Right lobe of liver (tissue), 6 donors: ENCODE results near the gene TSR3. TPM values are rescaled to one million over a fixed set of nuclear protein-coding genes. Genes with fewer than 3 reads are reported as not detected.

ENCODE experiments used
- ATAC-seq, 4 donors: fragments of 200-7000 bp; cut with Tn5 transposase; one replicate each; pipeline ENCODE4 v1.9.1; 2020; ENCODE audit warnings: mild to moderate bottlenecking in 4 of 4, moderate library complexity in 4 of 4
- DNase-seq, 3 donors: peaks; one replicate each; pipeline ENCODE4 v3.0.0-alpha.2; 2020
- H3K27ac ChIP-seq, 3 donors: fragments of 200-600 bp; one replicate each; pipeline ENCODE4 v1.8.0; 2022
- H3K27me3 ChIP-seq, 2 donors: fragments of 200-600 bp; one replicate each; pipeline ENCODE4 v1.8.0; 2022
- H3K36me3 ChIP-seq, 4 donors: fragments of 200-600 bp; sonication (generic) in 1 of 4; one replicate each; pipeline versions ENCODE4 v1.5.1 to v1.8.0; 2017 to 2022; ENCODE audit warnings: control low read depth in 1 of 4
- H3K4me1 ChIP-seq, 4 donors: fragments of 200-600 bp; sonication (generic) in 1 of 4; one replicate each; pipeline versions ENCODE4 v1.5.1 to v1.8.0; 2017 to 2022; ENCODE audit warnings: control low read depth in 1 of 4
- H3K4me3 ChIP-seq, 3 donors: fragments of 200-600 bp; one replicate each; pipeline ENCODE4 v1.8.0; 2022
- H3K9me3 ChIP-seq, 4 donors: fragments of 200-600 bp; sonication (generic) in 1 of 4; one replicate each; pipeline versions ENCODE4 v1.5.1 to v1.8.0; 2017 to 2022; ENCODE audit warnings: control low read depth in 1 of 4
- CTCF ChIP-seq, 4 donors: fragments of 200-600 bp in 3 of 4; fragments of 450-650 bp in 1 of 4; IDR thresholded peaks; one replicate each; pipeline versions ENCODE4 v1.5.1 to v1.8.0; 2016 to 2022; ENCODE audit warnings: antibody characterized with exemption in 4 of 4, mild to moderate bottlenecking in 2 of 4
- POLR2A ChIP-seq: fragments of 450-650 bp; IDR thresholded peaks from one replicate; pipeline ENCODE4 v1.6.1; 2017; ENCODE audit warnings: antibody characterized with exemption, mild to moderate bottlenecking
- WGBS: methylation state at CpG from one replicate; pipeline ENCODE4 v1.1.6; 2018; ENCODE audit warnings: low coverage, low lambda C conversion rate; ENCODE audit not compliant: insufficient coverage; ENCODE audit errors: missing lambda C conversion rate; 5-methylcytosine and 5-hydroxymethylcytosine counted together
- intact Hi-C, 2 donors: fragments of 100-400 bp; cut with DNase I; formaldehyde crosslinking; loops; one replicate each; pipeline versions ENCODE4 v1.11.2 to v1.14.1; 2022
- total RNA-seq, 6 experiments: library from RNA; depleted of rRNA in 2 of 6; stranded (reverse); fragments of >200 nt in 2 of 6; fragmentation: NEBNext Ultra II Directional in 3 of 6; extraction: Animal tissue kit (Norgen Biotek cat#: 25700) in 3 of 6; gene quantifications; one replicate each; pipeline versions ENCODE4 v1.1.0 to v1.2.4, GENCODE V29; 2016 to 2023
- donor health status: DM: no; HTN: yes; CAD: no.
- donor health status: DM: no; HTN: no; CAD: no.
- donor health status: DM: no; HTN: no; CAD: no.
- donor health status: DM: no; HTN: yes; CAD: no.
- donor health status: DM: no; HTN: yes; CAD: no.

TSR3 gene
- total RNA-seq, 6 experiments from 2014 or later, result 20.7 to 66.5 (median 24.5) TPM

- 60% methylated on average over 1 of the region's 15 CpGs for WGBS
- Histone ChIP-seq H3K27me3 (no peaks in the 10 kb centered on the region), H3K27ac (no peak overlapping the region), H3K4me3 (no peak overlapping the region), H3K36me3 (peaks cover 0 to 45% (median 19%) of the 10 kb centered on the region in 4 donors), H3K9me3 (no peaks in the 10 kb centered on the region), H3K4me1 (peaks cover 0 to 24% (median 11%) of the 10 kb centered on the region in 4 donors)
- TF ChIP-seq POLR2A (no peak), CTCF (IDR thresholded peaks at IDR 0.05) (no peak)
- intact Hi-C loops, result no loop called here
- no peak for ATAC-seq
- no peak for DNase-seq
Observed at GRCh38 chr16:1312903-1313302, 38.8 kb downstream of the TSR3 start.

GRCh38 chr16:1312467-1312816 is 39.2 kb downstream of the TSR3 start:
- Histone ChIP-seq H3K4me1 (peaks cover 0 to 24% (median 11%) of the 10 kb centered on the region in 4 donors), H3K27ac (no peak overlapping the region), H3K4me3 (no peak overlapping the region), H3K27me3 (no peaks in the 10 kb centered on the region), H3K9me3 (no peaks in the 10 kb centered on the region), H3K36me3 (peaks cover 0 to 41% (median 16%) of the 10 kb centered on the region in 4 donors)
- WGBS, result 87% methylated on average over 3 of the region's 16 CpGs
- DNase-seq (peak in 1 of 3 donors; percentile 45), ATAC-seq (no peak)
- intact Hi-C loops, result no loop called here
- TF ChIP-seq POLR2A, result no peak
- no peak for TF ChIP-seq CTCF (IDR thresholded peaks at IDR 0.05)

- Histone ChIP-seq H3K36me3 (peaks cover 0 to 35% (median 14%) of the 10 kb centered on the region in 4 donors), H3K4me3 (peak overlapping the region in 2 of 3 donors; percentile 67 to 85), H3K27ac (peak overlapping the region in 1 of 3 donors; percentile 3), H3K9me3 (no peaks in the 10 kb centered on the region), H3K27me3 (no peaks in the 10 kb centered on the region), H3K4me1 (peaks cover 0 to 24% (median 11%) of the 10 kb centered on the region in 4 donors)
- TF ChIP-seq CTCF (IDR thresholded peaks at IDR 0.05), result no peak
- TF ChIP-seq POLR2A, result no peak
- WGBS, result 7% methylated on average over 5 of the region's 35 CpGs
- intact Hi-C loops, result no loop called here
- ATAC-seq (no peak), DNase-seq (peak in 1 of 3 donors; percentile 50)
Observed at GRCh38 chr16:1311738-1312466, 39.8 kb downstream of the TSR3 start.

- WGBS, result 0% methylated on average over 6 of the region's 13 CpGs
- no peak for TF ChIP-seq CTCF (IDR thresholded peaks at IDR 0.05)
- TF ChIP-seq POLR2A, result no peak
- peak overlapping the region in 1 of 3 donors; percentile 3 for H3K27ac ChIP-seq
- ATAC-seq, result no peak
- peaks cover 0 to 24% (median 11%) of the 10 kb centered on the region in 4 donors for H3K4me1 ChIP-seq
- H3K9me3 ChIP-seq, result no peaks in the 10 kb centered on the region
- H3K4me3 ChIP-seq, result peak overlapping the region; percentile 67 to 85 (median 68)
- H3K36me3 ChIP-seq, result peaks cover 0 to 29% (median 10%) of the 10 kb centered on the region in 4 donors
- intact Hi-C loops, result no loop called here
- H3K27me3 ChIP-seq, result no peaks in the 10 kb centered on the region
- DNase-seq, result peak in 1 of 3 donors; percentile 48
Observed at GRCh38 chr16:1311212-1311737, 40.4 kb downstream of the TSR3 start.
